Activated T-cell treated with anti-CD3 and anti-CD28 coated beads for 24 hours (primary cell): ENCODE data around the gene LGALS9.

Experiments used
- DNase-seq: peaks from one replicate; pipeline ENCODE4 v3.0.0-alpha.2; 2020; ENCODE audit warnings: low read depth

LGALS9 gene

GRCh38 chr17:27630607-27631410, at the start of gene LGALS9:
Gene LGALS9 (plus strand): TSS chr17:27631188. CDS start chr17:27631266, 78 bp downstream.
- DNase-seq, result peak; percentile 7

- no peak for DNase-seq
Measured at GRCh38 chr17:27582696-27583095, 48.3 kb upstream of the LGALS9 start.

- DNase-seq, result no peak
Measured at GRCh38 chr17:27585153-27585681, 45.8 kb upstream of the LGALS9 start.

- DNase-seq, result no peak
Measured at GRCh38 chr17:27585792-27586191, 45.2 kb upstream of the LGALS9 start.

DNA sequence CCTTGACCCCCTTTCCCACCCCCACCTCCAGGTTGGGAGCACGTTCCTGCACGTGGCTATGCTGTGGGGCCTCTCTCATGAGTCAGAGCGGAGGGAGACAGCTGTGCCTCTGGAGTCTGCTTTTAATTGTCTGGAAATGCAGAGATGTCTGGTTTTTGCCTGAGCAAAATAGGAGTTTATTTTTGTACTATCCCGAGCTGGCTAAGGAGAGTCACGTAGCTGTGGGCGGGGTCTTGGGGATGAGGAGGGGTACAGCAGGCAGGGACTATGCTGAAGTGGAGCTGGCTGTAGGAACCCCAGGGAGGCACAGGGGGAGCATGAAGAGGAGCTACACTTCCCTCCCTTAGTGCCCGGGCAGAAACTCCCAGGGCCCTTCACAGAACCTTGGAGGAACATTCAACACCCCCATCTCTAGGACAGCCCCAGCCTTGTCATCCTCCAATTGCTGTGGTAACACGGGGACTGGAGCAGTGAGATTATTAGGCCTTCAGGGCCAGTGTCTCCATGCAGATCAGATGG, 44.7 kb upstream of the LGALS9 start:
- no peak for DNase-seq

- no peak for DNase-seq
Measured at GRCh38 chr17:27588354-27588753, 42.6 kb upstream of the LGALS9 start.

DNA sequence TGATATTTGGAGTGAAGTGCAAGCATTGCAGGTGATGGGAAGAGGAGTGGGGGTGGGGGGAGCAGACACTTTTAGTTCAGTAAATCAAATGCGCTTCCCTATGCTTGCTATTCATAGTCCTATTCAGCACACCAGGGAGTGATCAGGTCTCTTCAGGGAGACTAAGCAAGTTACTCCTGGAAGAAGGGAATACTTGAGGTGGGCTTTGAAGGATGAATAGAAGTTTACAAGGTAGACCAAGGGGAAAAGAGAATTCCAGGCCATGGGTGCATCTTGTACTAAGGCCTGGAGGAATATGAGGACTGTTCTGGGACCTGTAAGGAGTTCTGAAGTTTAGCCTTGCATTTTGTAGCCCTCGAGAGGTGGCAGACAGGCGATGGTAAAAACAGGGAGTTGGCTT, 40.1 kb upstream of the LGALS9 start:
- no peak for DNase-seq

DNA sequence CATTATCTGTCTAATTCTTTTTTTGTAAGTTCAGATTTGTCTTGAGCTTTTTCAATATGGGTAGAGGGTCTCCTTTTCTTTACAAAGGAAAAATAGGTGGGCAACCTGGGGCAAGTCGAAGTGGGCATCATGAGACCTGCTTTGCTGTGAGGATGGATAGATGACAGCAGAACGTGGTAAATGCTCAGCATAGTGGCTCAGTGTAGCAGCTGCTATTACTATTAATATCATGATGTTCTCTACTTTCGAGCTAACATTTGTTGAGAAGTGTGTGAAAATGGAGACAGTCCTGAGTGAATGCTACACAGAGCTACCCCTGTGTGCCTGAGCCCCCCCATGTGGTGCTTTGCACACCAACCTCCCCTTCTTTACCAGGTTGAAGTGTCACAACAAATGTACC, 39.0 kb upstream of the LGALS9 start:
- DNase-seq, result no peak

GRCh38 chr17:27593232-27593856, 37.6 kb upstream of the LGALS9 start:
- no peak for DNase-seq

DNA sequence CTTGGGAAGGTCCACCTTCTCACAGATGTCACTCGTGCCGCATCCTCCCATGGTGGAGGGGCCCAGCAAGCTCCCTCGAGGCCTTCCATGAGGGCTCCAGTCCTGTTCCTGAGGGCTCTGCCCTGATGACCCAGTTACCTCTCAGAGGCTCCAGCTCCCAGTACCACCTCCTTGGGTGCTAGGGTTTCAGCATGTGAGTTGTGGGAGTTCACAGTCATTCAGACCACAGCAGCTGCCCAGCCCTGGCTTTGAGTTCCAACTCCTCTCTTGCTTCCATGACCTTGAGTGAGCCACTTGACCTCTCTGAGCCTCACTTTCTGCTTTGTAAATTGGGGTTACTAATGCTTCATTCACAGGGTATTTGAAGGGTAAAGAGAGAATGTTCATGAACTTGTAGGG, 37.1 kb upstream of the LGALS9 start:
- DNase-seq, result no peak

- DNase-seq, result no peak
Measured at GRCh38 chr17:27595208-27595607, 35.8 kb upstream of the LGALS9 start.

DNA sequence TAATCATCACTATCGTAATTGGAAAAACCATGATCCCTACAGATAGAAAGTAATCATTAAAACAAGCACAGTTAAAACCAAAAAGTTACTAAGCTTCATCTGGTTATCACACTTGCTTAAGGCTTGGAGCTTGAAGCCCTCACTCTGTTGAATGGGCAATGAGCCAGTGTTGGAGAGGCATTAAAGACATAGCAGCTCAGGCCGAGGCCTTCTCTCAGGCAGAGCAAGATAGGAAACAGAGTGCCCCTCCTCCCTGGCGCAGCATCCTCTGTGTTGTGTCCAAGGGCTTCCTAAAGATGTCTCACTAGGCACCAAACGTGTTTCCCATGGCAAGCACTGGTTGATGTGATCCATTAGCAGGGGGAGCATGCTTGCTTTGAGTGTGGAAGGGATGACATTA, 34.9 kb upstream of the LGALS9 start:
- no peak for DNase-seq

GRCh38 chr17:27596566-27597187, 34.3 kb upstream of the LGALS9 start:
- no peak for DNase-seq

- no peak for DNase-seq
Measured at GRCh38 chr17:27597188-27597580, 33.8 kb upstream of the LGALS9 start.

DNA sequence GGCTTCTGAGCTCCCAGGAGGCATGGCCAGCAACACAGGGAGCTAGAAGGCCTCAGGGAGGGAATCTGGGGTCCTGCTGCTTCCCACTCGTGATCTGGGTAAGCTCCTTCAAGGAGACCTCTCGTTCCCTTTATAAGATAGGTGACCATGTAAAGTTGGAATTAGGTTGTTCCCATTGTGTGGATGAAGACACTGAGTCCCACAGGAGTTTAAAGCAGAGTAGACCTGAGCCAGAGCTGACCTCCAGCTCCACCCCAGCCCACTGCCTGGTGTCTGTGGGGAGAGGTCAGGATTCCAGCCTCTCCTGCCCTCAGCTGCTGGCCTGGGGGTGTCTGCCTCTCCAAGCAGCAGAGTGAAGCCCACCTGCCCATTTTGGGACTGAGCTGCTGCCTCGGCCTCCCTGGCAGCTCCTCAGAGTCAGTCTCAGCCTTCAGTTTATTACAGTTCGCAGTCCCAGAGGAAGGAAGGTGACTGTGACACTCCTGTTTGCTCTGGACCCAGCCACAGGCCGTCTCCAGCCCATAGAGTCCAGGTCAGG, 33.1 kb upstream of the LGALS9 start:
- DNase-seq, result no peak

DNA sequence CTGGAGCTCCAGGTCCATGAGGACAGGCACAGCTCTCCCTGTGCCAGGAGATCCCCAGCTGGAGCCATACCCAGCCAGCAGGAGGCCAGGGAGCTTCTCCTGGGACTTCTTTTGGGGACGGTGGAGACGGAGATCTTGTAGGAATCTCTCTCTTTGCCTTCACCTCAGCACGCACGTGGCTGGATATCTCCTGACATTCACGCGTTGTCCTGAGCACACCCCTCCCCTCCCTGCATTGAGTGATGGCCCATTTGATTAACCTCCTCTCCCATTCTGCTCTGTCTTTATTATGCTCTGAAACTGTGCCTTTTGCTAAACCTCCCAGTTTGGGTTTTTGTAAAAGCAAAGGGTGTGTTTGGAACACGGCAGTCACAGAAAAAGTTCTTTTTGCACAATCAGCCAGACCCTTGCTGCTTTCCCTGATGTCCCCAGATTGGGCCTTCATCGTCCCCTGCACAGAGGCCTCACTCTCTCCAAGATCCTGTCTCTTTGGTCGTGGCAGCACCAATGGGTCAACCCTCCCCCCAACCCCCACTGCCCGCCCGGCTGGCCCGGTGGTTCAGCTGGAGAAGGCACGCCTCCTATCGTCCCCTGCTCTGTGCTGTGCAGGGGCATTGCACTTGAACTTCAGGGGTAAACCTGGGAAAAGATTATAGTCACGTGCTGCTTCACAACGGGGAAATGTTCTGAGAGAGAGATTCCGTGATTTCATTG, 32.5 kb upstream of the LGALS9 start:
- DNase-seq, result no peak

DNA sequence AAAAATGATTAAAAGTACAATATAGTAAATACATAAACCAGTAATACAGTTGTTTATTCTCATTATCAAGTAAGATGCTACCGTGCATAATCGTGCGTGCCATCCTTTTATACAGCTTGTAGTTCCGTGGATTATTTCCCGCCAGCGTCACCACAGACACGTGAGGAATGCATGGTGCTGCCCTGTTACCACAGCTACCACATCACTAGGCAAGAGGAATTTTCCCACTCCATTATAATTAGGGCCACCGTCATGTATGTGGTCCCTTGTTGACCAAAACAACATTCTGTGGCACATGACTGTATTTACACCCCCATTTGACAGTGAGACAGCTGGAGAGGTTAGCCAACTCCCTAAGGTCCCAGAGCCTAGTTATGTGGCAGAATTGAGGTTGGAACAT, 30.5 kb upstream of the LGALS9 start:
- DNase-seq, result no peak

- DNase-seq, result peak; percentile 73
Measured at GRCh38 chr17:27601069-27601974, 29.7 kb upstream of the LGALS9 start.

DNA sequence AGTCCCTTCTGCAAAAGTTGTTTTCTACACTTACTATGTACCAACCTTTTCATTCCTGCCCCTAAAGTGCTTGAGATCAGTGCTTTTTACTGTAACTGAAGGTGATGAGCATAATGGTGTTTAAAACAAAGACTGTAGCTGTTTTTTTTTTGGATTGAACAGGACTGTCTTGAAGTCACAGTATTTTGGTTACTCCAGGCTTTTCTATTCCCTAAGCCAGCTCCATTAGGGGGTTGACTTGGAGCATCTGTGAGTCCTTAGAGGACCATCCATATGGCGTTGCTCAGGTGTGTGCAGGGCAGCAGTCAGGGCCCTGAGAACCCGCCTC, 29.0 kb upstream of the LGALS9 start:
- DNase-seq, result no peak

GRCh38 chr17:27602721-27603420, 28.1 kb upstream of the LGALS9 start:
- peak; percentile 54 for DNase-seq
